HG02642 (cell line): ENCODE data around the gene CBFA2T2.
"Not testable (repeated sequence)": the region's sequence is repeated elsewhere in the genome, so short reads cannot be mapped to it uniquely, and the experiment has no call there.

Experiments used
- ATAC-seq: cut with Tn5 transposase; IDR thresholded peaks from one replicate; pipeline ENCODE4 v1.9.1; 2021; ENCODE audit warnings: mild to moderate bottlenecking; ENCODE audit not compliant: unreplicated experiment, poor library complexity

CBFA2T2 gene

GRCh38 chr20:33541074-33541473, 51.2 kb downstream of the CBFA2T2 start:
- ATAC-seq: no peak

- ATAC-seq: no peak
Observed at GRCh38 chr20:33541797-33542196, 51.9 kb downstream of the CBFA2T2 start.

GRCh38 chr20:33545763-33546162, 55.9 kb downstream of the CBFA2T2 start:
- ATAC-seq: no peak

GRCh38 chr20:33549229-33549999, 59.5 kb downstream of the CBFA2T2 start:
- ATAC-seq: no peak

- no peak for ATAC-seq
Observed at GRCh38 chr20:33551778-33552177, 61.9 kb downstream of the CBFA2T2 start.

GRCh38 chr20:33552519-33552918, 62.6 kb downstream of the CBFA2T2 start:
- ATAC-seq: no peak

GRCh38 chr20:33553516-33553915, 63.6 kb downstream of the CBFA2T2 start:
- no peak for ATAC-seq

GRCh38 chr20:33554914-33555420, 65.1 kb downstream of the CBFA2T2 start:
- ATAC-seq: peak; percentile 95

GRCh38 chr20:33555755-33556154, 65.9 kb downstream of the CBFA2T2 start:
- no peak for ATAC-seq

GRCh38 chr20:33556246-33556645, 66.3 kb downstream of the CBFA2T2 start:
- ATAC-seq: no peak

GRCh38 chr20:33558348-33559144, 68.7 kb downstream of the CBFA2T2 start:
- no peak for ATAC-seq

- no peak for ATAC-seq
Observed at GRCh38 chr20:33559212-33559611, 69.3 kb downstream of the CBFA2T2 start.

- no peak for ATAC-seq
Observed at GRCh38 chr20:33560026-33560425, 70.1 kb downstream of the CBFA2T2 start.

- ATAC-seq: not testable (repeated sequence)
Observed at GRCh38 chr20:33561053-33561452, 71.2 kb downstream of the CBFA2T2 start.

- no peak for ATAC-seq
Observed at GRCh38 chr20:33561692-33562601, 72.1 kb downstream of the CBFA2T2 start.

GRCh38 chr20:33563788-33564187, 73.9 kb downstream of the CBFA2T2 start:
- ATAC-seq: no peak

GRCh38 chr20:33566781-33567603, 77.1 kb downstream of the CBFA2T2 start:
- no peak for ATAC-seq

GRCh38 chr20:33567949-33568348, 78.1 kb downstream of the CBFA2T2 start:
- no peak for ATAC-seq

- no peak for ATAC-seq
Observed at GRCh38 chr20:33568378-33568777, 78.5 kb downstream of the CBFA2T2 start.
